Measurements from ENCODE around the gene PABPN1.
"Not testable (repeated sequence)": the region's sequence is repeated elsewhere in the genome, so short reads cannot be mapped to it uniquely, and the experiment has no call there.

PABPN1 gene

GRCh38 chr14:23320584-23321571 is at the start of gene PABPN1:
Gene PABPN1, plus strand, starts transcription at chr14:23321457. Its CDS starts 13 bp downstream, at chr14:23321470.
- peak; percentile 99 for DNase-seq

- DNase-seq = no peak
Observed at GRCh38 chr14:23275412-23275811, 45.8 kb upstream of the PABPN1 start.

- DNase-seq = no peak
Observed at GRCh38 chr14:23277189-23277588, 44.1 kb upstream of the PABPN1 start.

- not testable (repeated sequence) for DNase-seq
Observed at GRCh38 chr14:23277928-23278327, 43.3 kb upstream of the PABPN1 start.

- no peak for DNase-seq
Observed at GRCh38 chr14:23281247-23281646, 40.0 kb upstream of the PABPN1 start.

GRCh38 chr14:23284654-23285529 is 36.4 kb upstream of the PABPN1 start:
- DNase-seq = no peak

- no peak for DNase-seq
Observed at GRCh38 chr14:23285530-23286019, 35.7 kb upstream of the PABPN1 start.

- DNase-seq = peak; percentile 98
Observed at GRCh38 chr14:23286020-23286901, 35.0 kb upstream of the PABPN1 start, which contains the start of gene HOMEZ. Gene HOMEZ, minus strand, starts transcription at chr14:23286132. Its CDS starts 180 bp downstream, at chr14:23285952.

- no peak for DNase-seq
Observed at GRCh38 chr14:23286902-23287479, 34.3 kb upstream of the PABPN1 start.

- no peak for DNase-seq
Observed at GRCh38 chr14:23294734-23295561, 26.3 kb upstream of the PABPN1 start.

- no peak for DNase-seq
Observed at GRCh38 chr14:23296012-23296777, 25.1 kb upstream of the PABPN1 start.

GRCh38 chr14:23297096-23297495 is 24.2 kb upstream of the PABPN1 start:
- DNase-seq = no peak

- DNase-seq = no peak
Observed at GRCh38 chr14:23297611-23298277, 23.5 kb upstream of the PABPN1 start.

GRCh38 chr14:23299211-23299957 is 21.9 kb upstream of the PABPN1 start:
- DNase-seq = no peak

GRCh38 chr14:23299986-23300686 is 21.1 kb upstream of the PABPN1 start:
- DNase-seq = no peak

- no peak for DNase-seq
Observed at GRCh38 chr14:23300687-23301223, 20.5 kb upstream of the PABPN1 start.

GRCh38 chr14:23301288-23301968 is 19.8 kb upstream of the PABPN1 start:
- peak; percentile 97 for DNase-seq
